ENCODE results near the gene TP53. TPM values are rescaled to one million over a fixed set of nuclear protein-coding genes. Genes with fewer than 3 reads are reported as not detected.
A peak's percentile ranks its signal among the peaks of the same experiment; 100 is the strongest.
"Not testable (repeated sequence)": the region's sequence is repeated elsewhere in the genome, so short reads cannot be mapped to it uniquely, and the experiment has no call there.

Gene TP53
- polyA plus RNA-seq, 1 experiment = 48.4 TPM

DNA sequence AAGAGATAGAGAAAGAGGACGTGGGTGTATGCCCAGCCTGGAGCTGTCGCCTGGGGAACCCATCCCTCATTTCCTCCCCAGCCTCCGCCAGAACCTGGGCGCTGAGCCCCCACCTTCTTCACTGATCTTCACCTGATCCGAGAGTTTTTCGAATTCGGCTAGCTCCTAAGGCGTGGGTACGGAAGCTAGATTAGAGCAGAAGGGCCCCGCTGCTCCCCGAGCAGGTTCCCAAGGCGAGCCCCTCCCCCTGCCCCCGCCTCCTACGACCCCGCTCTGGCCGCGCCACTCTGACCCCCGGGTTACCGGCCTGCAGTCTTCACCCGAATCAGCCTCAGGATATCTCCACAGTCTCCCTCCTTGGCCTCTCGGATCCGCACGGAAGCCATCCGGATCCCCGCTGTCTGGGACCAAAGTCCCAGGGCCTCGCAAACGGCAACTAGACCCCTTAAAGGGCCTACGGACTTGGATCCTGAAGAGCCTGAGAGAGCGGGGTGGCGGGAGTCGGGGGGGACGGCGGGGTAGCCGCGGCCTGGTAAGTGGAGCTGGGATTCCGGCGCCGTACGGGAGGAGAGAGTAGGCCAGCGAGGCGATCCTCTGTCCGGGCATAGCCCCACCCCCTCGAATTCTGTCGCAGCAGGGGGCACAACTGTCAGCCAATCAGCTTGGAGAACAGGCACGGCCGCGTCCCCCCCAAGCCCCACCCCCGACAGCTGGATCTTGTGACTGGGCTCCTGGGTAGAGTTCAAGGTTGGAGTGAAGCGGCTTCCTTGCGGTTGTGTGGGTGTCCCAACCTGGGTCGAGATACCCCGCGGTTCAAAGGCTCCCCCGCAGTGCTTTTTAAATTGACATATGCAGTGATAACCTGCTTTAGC is 59.8 kb downstream of the TP53 start, which contains the start of gene SAT2:
Gene SAT2, minus strand, starts transcription at position 572 of the 872 bp plus-strand sequence. Its CDS starts 186 bp downstream, at position 386.
- ChIA-PET CTCF (interaction anchor here (0.7 to 3.1 kb wide), 9 partner anchors 9 to 190 kb away, joined by 3 to 28 read pairs (median 3); partner anchors contain the start of genes FXR2, SENP3, SOX15 and TP53), POLR2A (interaction anchor here (0.5 kb wide), 1 partner anchor 11 kb away, joined by 3 read pairs; no protein-coding TSS in a partner anchor)

DNA sequence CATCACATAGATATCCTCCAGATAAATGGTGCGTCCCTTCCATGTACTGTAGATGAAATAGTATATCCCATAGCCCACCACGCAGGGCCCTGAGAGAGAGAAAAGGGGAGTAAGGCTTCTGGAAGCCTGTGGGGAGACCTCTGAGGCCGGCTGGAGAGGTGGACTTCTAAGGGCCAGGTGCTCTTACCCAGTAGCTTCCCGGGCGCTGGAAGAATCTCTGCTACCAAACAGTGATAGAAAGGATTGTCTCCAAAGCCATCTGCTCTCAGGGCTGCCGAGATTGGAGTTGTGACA is 60.4 kb downstream of the TP53 start:
- peak overlapping the region; percentile 57 for H3K4me3 ChIP-seq (ENCODE audit: low read depth, low read length)
- POLR2A ChIA-PET = no interaction called here
- no peak for DNase-seq (ENCODE audit: low read depth)

More for the DNA sequence above, 59.8 kb downstream of the TP53 start, which contains the start of gene SAT2:
- peak; percentile 60 for DNase-seq (ENCODE audit: low read depth)
- Histone ChIP-seq H3K27me3 (ENCODE audit: control insufficient read depth, insufficient read depth, low read length) (no peaks in the 10 kb centered on the region), H3K4me3 (ENCODE audit: low read depth, low read length) (peak within 1 kb of the TSS; percentile 57), H3K36me3 (ENCODE audit: control insufficient read depth, insufficient read depth, low read length) (no peaks in the 10 kb centered on the region)
- TF ChIP-seq, protein P1, sequence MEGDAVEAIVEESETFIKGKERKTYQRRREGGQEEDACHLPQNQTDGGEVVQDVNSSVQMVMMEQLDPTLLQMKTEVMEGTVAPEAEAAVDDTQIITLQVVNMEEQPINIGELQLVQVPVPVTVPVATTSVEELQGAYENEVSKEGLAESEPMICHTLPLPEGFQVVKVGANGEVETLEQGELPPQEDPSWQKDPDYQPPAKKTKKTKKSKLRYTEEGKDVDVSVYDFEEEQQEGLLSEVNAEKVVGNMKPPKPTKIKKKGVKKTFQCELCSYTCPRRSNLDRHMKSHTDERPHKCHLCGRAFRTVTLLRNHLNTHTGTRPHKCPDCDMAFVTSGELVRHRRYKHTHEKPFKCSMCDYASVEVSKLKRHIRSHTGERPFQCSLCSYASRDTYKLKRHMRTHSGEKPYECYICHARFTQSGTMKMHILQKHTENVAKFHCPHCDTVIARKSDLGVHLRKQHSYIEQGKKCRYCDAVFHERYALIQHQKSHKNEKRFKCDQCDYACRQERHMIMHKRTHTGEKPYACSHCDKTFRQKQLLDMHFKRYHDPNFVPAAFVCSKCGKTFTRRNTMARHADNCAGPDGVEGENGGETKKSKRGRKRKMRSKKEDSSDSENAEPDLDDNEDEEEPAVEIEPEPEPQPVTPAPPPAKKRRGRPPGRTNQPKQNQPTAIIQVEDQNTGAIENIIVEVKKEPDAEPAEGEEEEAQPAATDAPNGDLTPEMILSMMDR (IDR thresholded peaks at IDR 0.05; ENCODE audit: insufficient read depth, low read depth, low read length) = no peak

DNA sequence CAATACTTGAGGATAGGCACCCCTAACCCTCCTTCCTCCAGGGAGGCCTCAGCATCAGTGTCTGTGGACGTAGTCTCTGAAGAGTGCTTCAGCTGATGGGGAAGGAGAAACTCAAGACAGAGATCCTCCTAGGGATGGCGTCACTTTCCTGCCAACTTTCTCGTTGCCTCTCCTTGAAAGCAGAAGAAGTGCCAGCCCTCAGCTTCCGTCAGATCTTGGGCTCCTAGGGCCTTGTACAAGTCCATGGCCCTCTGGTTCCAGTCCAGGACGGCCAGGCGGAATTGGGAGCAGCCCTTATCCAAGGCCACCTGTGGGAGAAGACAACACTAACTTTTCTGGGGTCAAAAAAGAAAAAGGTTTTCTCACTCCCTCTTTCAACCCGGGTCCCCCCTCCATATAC is 61.0 kb downstream of the TP53 start:
- CTCF ChIA-PET = interaction anchor here (0.7 to 3.1 kb wide), 5 partner anchors 8 to 61 kb away, joined by 3 to 28 read pairs (median 5); partner anchors contain the start of genes FXR2, SOX15, TP53 and WRAP53
- POLR2A ChIA-PET = no interaction called here
- DNase-seq (ENCODE audit: low read depth) = no peak
- no peak overlapping the region for H3K4me3 ChIP-seq (ENCODE audit: low read depth, low read length)
- no peaks in the 10 kb centered on the region for H3K27me3 ChIP-seq (ENCODE audit: control insufficient read depth, insufficient read depth, low read length)
- no peaks in the 10 kb centered on the region for H3K36me3 ChIP-seq (ENCODE audit: control insufficient read depth, insufficient read depth, low read length)
- TF ChIP-seq, protein P1 (IDR thresholded peaks at IDR 0.05; ENCODE audit: insufficient read depth, low read depth, low read length) = no peak

More for the DNA sequence above, 60.4 kb downstream of the TP53 start:
- CTCF ChIA-PET = interaction anchor here (0.7 to 3.1 kb wide), 9 partner anchors 9 to 190 kb away, joined by 3 to 28 read pairs (median 3); partner anchors contain the start of genes FXR2, SENP3, SOX15 and TP53
- no peaks in the 10 kb centered on the region for H3K27me3 ChIP-seq (ENCODE audit: control insufficient read depth, insufficient read depth, low read length)
- H3K36me3 ChIP-seq (ENCODE audit: control insufficient read depth, insufficient read depth, low read length) = no peaks in the 10 kb centered on the region
- TF ChIP-seq, protein P1 (IDR thresholded peaks at IDR 0.05; ENCODE audit: insufficient read depth, low read depth, low read length) = no peak

DNA sequence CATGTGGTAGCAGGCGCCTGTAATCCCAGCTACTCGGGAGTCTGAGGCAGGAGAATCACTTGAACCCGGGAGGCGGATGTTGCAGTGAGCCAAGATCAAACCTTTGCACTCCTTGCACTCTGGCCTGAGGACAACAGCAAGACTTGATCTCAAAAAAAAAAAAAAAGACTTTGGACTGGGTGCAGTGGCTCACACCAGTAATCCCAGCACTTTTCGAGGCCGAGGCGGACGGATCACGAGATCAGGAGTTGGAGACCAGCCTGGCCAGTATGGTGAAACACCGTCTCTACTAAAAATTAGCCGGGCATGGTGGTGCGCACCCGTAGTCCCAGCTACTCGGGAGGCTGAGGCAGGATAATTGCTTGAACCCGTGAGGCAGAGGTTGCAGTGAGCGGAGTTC is 61.5 kb downstream of the TP53 start:
- H3K36me3 ChIP-seq (ENCODE audit: control insufficient read depth, insufficient read depth, low read length); POLR2A ChIA-PET; H3K4me3 ChIP-seq (ENCODE audit: low read depth, low read length); H3K27me3 ChIP-seq (ENCODE audit: control insufficient read depth, insufficient read depth, low read length); DNase-seq (ENCODE audit: low read depth): not testable (repeated sequence)
- CTCF ChIA-PET = interaction anchor here (3.1 kb wide), 1 partner anchor 62 kb away, joined by 28 read pairs; the partner anchor contains the start of genes TP53 and WRAP53

DNA sequence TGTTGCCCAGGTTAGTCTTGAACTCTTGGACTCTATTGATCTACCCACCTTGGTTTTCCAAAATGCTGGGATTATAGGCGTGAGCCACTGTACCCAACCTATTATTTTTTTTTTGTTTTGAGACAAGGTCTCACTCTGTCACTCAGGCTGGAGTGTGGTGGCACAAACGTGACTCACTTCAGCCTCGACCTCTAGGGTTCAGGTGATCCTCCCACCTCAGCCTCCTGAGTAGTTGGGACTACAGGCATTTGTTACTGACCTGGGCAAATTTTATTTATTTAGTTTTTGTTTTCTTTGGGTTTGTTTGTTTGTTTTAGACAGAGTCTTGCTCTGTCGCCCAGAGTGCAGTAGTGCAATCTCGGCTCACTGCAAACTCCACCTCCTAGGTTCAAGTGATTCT is 63.6 kb downstream of the TP53 start:
- TF ChIP-seq, protein P1 (IDR thresholded peaks at IDR 0.05; ENCODE audit: insufficient read depth, low read depth, low read length) = no peak
- H3K27me3 ChIP-seq (ENCODE audit: control insufficient read depth, insufficient read depth, low read length) = no peaks in the 10 kb centered on the region
- CTCF ChIA-PET = interaction anchor here (1.0 kb wide), 1 partner anchor 63 kb away, joined by 3 read pairs; no protein-coding TSS in a partner anchor
- no peaks in the 10 kb centered on the region for H3K36me3 ChIP-seq (ENCODE audit: control insufficient read depth, insufficient read depth, low read length)
- no peak for DNase-seq (ENCODE audit: low read depth)
- POLR2A ChIA-PET = no interaction called here
- no peak overlapping the region for H3K4me3 ChIP-seq (ENCODE audit: low read depth, low read length)
